Endothelial cell of umbilical vein (primary cell): ENCODE data around the gene TLR5. TPM values are rescaled to one million over a fixed set of nuclear protein-coding genes. Genes with fewer than 3 reads are reported as not detected.

Experiments
- BruUV-seq: library from RNA; stranded (reverse); fragments of 400-500 nt; replicated peaks from 2 replicates; lab custom pipeline; 2021; lab: Mats Ljungman, UMichigan
- CTCF ChIA-PET: fragments of 300-600, 350-600 bp; sonication (Branson Sonifier 250); formaldehyde crosslinking; loops from one replicate; lab custom pipeline; 2021; ENCODE audit warnings: antibody characterized with exemption, inconsistent platforms; lab: Charles Lee
- POLR2A ChIA-PET: fragments of 300-600, 350-600 bp; sonication (Branson Sonifier 250); formaldehyde crosslinking; loops from one replicate; lab custom pipeline; 2021; ENCODE audit warnings: antibody characterized with exemption, inconsistent platforms; lab: Charles Lee
- DNase-seq: peaks from one replicate; pipeline ENCODE4 v3.0.0-alpha.2; 2011; ENCODE audit warnings: low read depth, low spot score
- FAIRE-seq: peaks from 2 replicates; lab custom pipeline; 2011; peaks lifted over from hg19 to GRCh38; lab: Jason Lieb, UNC
- H2AFZ ChIP-seq: 2 replicates; pipeline ENCODE4 v1.6.0; 2012; ENCODE audit warnings: low read depth, low read length, control low read depth, inconsistent platforms
- H3K27ac ChIP-seq: 2 replicates; pipeline ENCODE4 v1.5.1; 2011; ENCODE audit warnings: low read depth, mild to moderate bottlenecking, control low read depth, low read length, moderate library complexity; ENCODE audit not compliant: insufficient read depth
- H3K27me3 ChIP-seq, 2 experiments: 2 replicates each; pipeline versions ENCODE4 v1.6.0 to v1.6.1; 2011; ENCODE audit warnings: low read length in 2 of 2, mixed read lengths in 1 of 2; ENCODE audit not compliant: control insufficient read depth in 2 of 2, insufficient read depth in 2 of 2
- H3K36me3 ChIP-seq, 2 experiments: 2 replicates in 1 of 2; 3 replicates in 1 of 2; pipeline ENCODE4 v1.5.1; 2011; ENCODE audit warnings: low read length in 2 of 2, mild to moderate bottlenecking in 1 of 2, moderate library complexity in 1 of 2; ENCODE audit not compliant: control insufficient read depth in 2 of 2, insufficient read depth in 2 of 2; ENCODE audit errors: extremely low read depth in 1 of 2
- H3K4me1 ChIP-seq: 3 replicates; pipeline ENCODE4 v1.5.1; 2011; ENCODE audit warnings: mild to moderate bottlenecking, low read length; ENCODE audit not compliant: control insufficient read depth, insufficient read depth; ENCODE audit errors: extremely low read depth
- H3K4me2 ChIP-seq: 2 replicates; pipeline ENCODE4 v1.6.1; 2011; ENCODE audit warnings: low read length, control low read depth, mixed read lengths; ENCODE audit not compliant: insufficient read depth
- H3K4me3 ChIP-seq, 3 experiments: fragments of 200-600 bp in 1 of 3; sonication (generic), shearing (Covaris generic) in 1 of 3; replicated peaks in 1 of 3; 2 replicates each; pipeline ENCODE4 v1.5.1; 2011 to 2016; ENCODE audit warnings: control low read depth in 3 of 3, low read length in 3 of 3, mild to moderate bottlenecking in 2 of 3, inconsistent platforms in 1 of 3, low read depth in 1 of 3, moderate library complexity in 1 of 3; ENCODE audit not compliant: insufficient read depth in 1 of 3
- H3K79me2 ChIP-seq: 2 replicates; pipeline ENCODE4 v1.6.0; 2012; ENCODE audit warnings: low read length, inconsistent platforms; ENCODE audit not compliant: control insufficient read depth, insufficient read depth
- H3K9ac ChIP-seq: replicated peaks from 2 replicates; pipeline ENCODE3; 2011; ENCODE audit warnings: low read length, control low read depth; ENCODE audit not compliant: insufficient read depth; ENCODE audit errors: extremely low read depth
- H3K9me1 ChIP-seq: replicated peaks from 3 replicates; pipeline ENCODE4 v1.6.0; 2011; ENCODE audit warnings: mild to moderate bottlenecking, low read length; ENCODE audit not compliant: control insufficient read depth, insufficient read depth; ENCODE audit errors: extremely low read depth
- H3K9me3 ChIP-seq: replicated peaks from 2 replicates; pipeline ENCODE4 v1.5.1; 2012; ENCODE audit warnings: low read length, inconsistent platforms; ENCODE audit not compliant: control insufficient read depth, insufficient read depth
- H4K20me1 ChIP-seq: replicated peaks from 2 replicates; pipeline ENCODE3; 2011; ENCODE audit warnings: mild to moderate bottlenecking, low read length; ENCODE audit not compliant: control insufficient read depth, insufficient read depth; ENCODE audit errors: extremely low read depth
- CTCF ChIP-seq, 2 donors: IDR thresholded peaks; 1 replicate in 1 of 2; 2 replicates in 1 of 2; pipeline ENCODE4 v1.5.1; 2011; ENCODE audit warnings: low read length in 2 of 2, mild to moderate bottlenecking in 2 of 2, moderate library complexity in 2 of 2, control low read depth in 1 of 2, inconsistent platforms in 1 of 2, low read depth in 1 of 2; ENCODE audit not compliant: insufficient read depth in 1 of 2; ENCODE audit errors: extremely low read depth in 1 of 2
- EZH2 ChIP-seq: IDR thresholded peaks from 2 replicates; pipeline ENCODE4 v1.6.1; 2012; ENCODE audit warnings: borderline replicate concordance, low read depth, mild to moderate bottlenecking, moderate library complexity, low read length, inconsistent platforms; ENCODE audit not compliant: severe bottlenecking
- FOS ChIP-seq: IDR thresholded peaks from 2 replicates; pipeline ENCODE4 v1.6.1; 2011; ENCODE audit warnings: mild to moderate bottlenecking, low read length, moderate library complexity, borderline replicate concordance; ENCODE audit not compliant: insufficient read depth
- GATA2 ChIP-seq: IDR thresholded peaks from 2 replicates; pipeline ENCODE4 v1.7.0; 2011; ENCODE audit warnings: low read depth, mild to moderate bottlenecking, moderate library complexity, mixed read lengths, low read length; ENCODE audit not compliant: insufficient read length, insufficient read depth
- JUN ChIP-seq: IDR thresholded peaks from 2 replicates; pipeline ENCODE4 v1.6.1; 2011; ENCODE audit warnings: borderline replicate concordance, low read depth; ENCODE audit not compliant: insufficient read length, insufficient read depth
- MAX ChIP-seq: IDR thresholded peaks from 2 replicates; pipeline ENCODE4 v1.6.1; 2011; ENCODE audit not compliant: insufficient read depth, insufficient read length
- MYC ChIP-seq: IDR thresholded peaks from one replicate; pipeline ENCODE4 v1.6.1; 2011; ENCODE audit warnings: mild to moderate bottlenecking, low read depth, low read length
- POLR2A ChIP-seq: IDR thresholded peaks from 2 replicates; pipeline ENCODE4 v1.6.1; 2012; ENCODE audit warnings: low read depth, mild to moderate bottlenecking, control low read depth, low read length
- POLR2AphosphoS5 ChIP-seq: IDR thresholded peaks from 2 replicates; pipeline ENCODE4 v1.6.1; 2012; ENCODE audit warnings: low read depth, mild to moderate bottlenecking, control low read depth, low read length, moderate library complexity; ENCODE audit not compliant: insufficient read depth
- dilution Hi-C: fragments of 300-500 bp; cut with MboI; formaldehyde crosslinking; loops from one replicate; pipeline ENCODE4 v1.15.0; 2019; ENCODE audit warnings: low sequenced_read_pairs; ENCODE audit not compliant: extremely low pct_ligation_motif_present
- intact Hi-C: fragments of 100-400 bp; cut with micrococcal nuclease; formaldehyde crosslinking; loops from one replicate; pipeline ENCODE4 v1.10.0; 2022
- polyA plus RNA-seq, 4 experiments: library from polyadenylated mRNA; depleted of rRNA in 3 of 4; stranded (reverse) in 3 of 4; unstranded in 1 of 4; fragments of >200 nt; gene quantifications; 2 replicates each; pipeline versions ENCODE4 v1.2.1 to v1.2.3, GENCODE V29; 2011 to 2012; ENCODE audit warnings: missing spikeins in 1 of 4
- total RNA-seq: library from RNA; stranded (reverse); gene quantifications from 2 replicates; pipeline ENCODE4 v1.2.3, GENCODE V29; 2021

TLR5 gene
- total and polyA plus RNA-seq, 2 donors (not counting 3 experiments of a cell fraction or from before 2014, with no cell fraction given): 0.15 to 0.25 TPM

- DNase-seq (no peak), FAIRE-seq (no peak)
- dilution Hi-C loops: loop anchor here (25.0 kb wide), 1 partner anchor 310 kb away; no protein-coding TSS in a partner anchor
- ChIA-PET CTCF (interaction anchor here (4.4 to 5.5 kb wide), 2 partner anchors 8 to 26 kb away, joined by 31 to 33 read pairs; no protein-coding TSS in a partner anchor), POLR2A (no interaction called here)
- TF ChIP-seq POLR2AphosphoS5 (no peak), POLR2A (no peak), MAX (no peak), JUN (no peak), FOS (no peak), GATA2 (no peak), MYC (no peak), EZH2 (no peak), CTCF (IDR thresholded peaks at IDR 0.05; ENCODE audit: extremely low read depth in 1 of 2, insufficient read depth in 1 of 2, low read depth in 1 of 2, low read length in 2 of 2) (no peak)
- Histone ChIP-seq H3K36me3 (no peaks in the 10 kb centered on the region), H3K4me1 (peaks cover 7% of the 10 kb centered on the region), H3K4me2 (no peak overlapping the region), H3K9me1 (no peaks in the 10 kb centered on the region), H2AFZ (no peak overlapping the region), H3K4me3 (no peak overlapping the region), H4K20me1 (no peaks in the 10 kb centered on the region), H3K27ac (no peak overlapping the region), H3K27me3 (peaks cover 0 to 3% of the 10 kb centered on the region in 2 experiments), H3K79me2 (no peaks in the 10 kb centered on the region), H3K9ac (no peak overlapping the region), H3K9me3 (no peaks in the 10 kb centered on the region)
- BruUV-seq: no TSS peak
- intact Hi-C loops: no loop called here
Observed at GRCh38 chr1:223097713-223098112, 45.3 kb downstream of the TLR5 start.
